HepG2 (cell line): ENCODE results near the gene CXADR. TPM values are rescaled to one million over a fixed set of nuclear protein-coding genes. Genes with fewer than 3 reads are reported as not detected.

ENCODE experiments used
- ATAC-seq: fragments of 200-7000 bp; cut with Tn5 transposase; 3 replicates; pipeline ENCODE4 v1.9.1; 2020; ENCODE audit warnings: mild to moderate bottlenecking, moderate library complexity
- BruUV-seq: library from RNA; stranded (reverse); fragments of 400-500 nt; replicated peaks from 2 replicates; lab custom pipeline; 2021; lab: Mats Ljungman, UMichigan
- CTCF ChIA-PET: fragments of 300-600 bp; formaldehyde crosslinking; extraction: SDS; loops from one replicate; lab custom pipeline; 2021; ENCODE audit warnings: low total read pairs, inconsistent platforms, low intra/inter-chr PET ratio; lab: Yijun Ruan, JAX
- POLR2A ChIA-PET: fragments of 350-600 bp; sonication (Branson Sonifier 250); formaldehyde crosslinking; loops from one replicate; lab custom pipeline; 2020; ENCODE audit warnings: antibody characterized with exemption, inconsistent platforms; lab: Yijun Ruan, JAX
- DNase-seq: peaks from one replicate; pipeline ENCODE4 v3.0.0-alpha.2; 2015; ENCODE audit warnings: low spot score
- FAIRE-seq: peaks from 3 replicates; lab custom pipeline; 2011; peaks lifted over from hg19 to GRCh38; lab: Jason Lieb, UNC
- H2AFZ ChIP-seq: one replicate; pipeline ENCODE4 v1.6.1; 2011; ENCODE audit warnings: low read length, inconsistent platforms
- H3K27ac ChIP-seq: fragments of 300-600 bp; 3 replicates; pipeline ENCODE4 v1.8.0; 2011; ENCODE audit warnings: mixed run types, mild to moderate bottlenecking, mixed read lengths, low read length, inconsistent platforms; ENCODE audit not compliant: insufficient read depth; ENCODE audit errors: extremely low read length
- H3K27me3 ChIP-seq, 2 experiments: fragments of 200-600 bp in 1 of 2; 2 replicates in 1 of 2; 3 replicates in 1 of 2; pipeline versions ENCODE4 v1.6.0 to v1.8.0; 2011; ENCODE audit warnings: low read length in 2 of 2, mild to moderate bottlenecking in 2 of 2, moderate library complexity in 2 of 2, inconsistent platforms in 1 of 2; ENCODE audit not compliant: insufficient read depth in 2 of 2, control insufficient read depth in 1 of 2
- H3K36me3 ChIP-seq, 2 experiments: fragments of 200-600 bp in 1 of 2; replicated peaks in 1 of 2; 2 replicates in 1 of 2; 3 replicates in 1 of 2; pipeline versions ENCODE4 v1.5.1 to v1.8.0; 2011; ENCODE audit warnings: low read length in 2 of 2, inconsistent platforms in 1 of 2; ENCODE audit not compliant: insufficient read depth in 2 of 2, control insufficient read depth in 1 of 2
- H3K4me1 ChIP-seq: 2 replicates; pipeline ENCODE4 v1.5.1; 2012; ENCODE audit warnings: low read length, inconsistent platforms; ENCODE audit not compliant: insufficient read depth
- H3K4me2 ChIP-seq: 2 replicates; pipeline ENCODE4 v1.6.0; 2011; ENCODE audit warnings: low read depth, low read length, inconsistent platforms
- H3K4me3 ChIP-seq, 3 experiments: fragments of 200-600 bp in 1 of 3; sonication (generic), shearing (Covaris generic) in 1 of 3; replicated peaks in 1 of 3; 2 replicates each; pipeline ENCODE4 v1.5.1; 2011 to 2016; ENCODE audit warnings: low read length in 3 of 3, inconsistent platforms in 2 of 3, low read depth in 2 of 3, mild to moderate bottlenecking in 2 of 3, control low read depth in 1 of 3, mixed read lengths in 1 of 3; ENCODE audit not compliant: insufficient read depth in 1 of 3
- H3K79me2 ChIP-seq: one replicate; pipeline ENCODE4 v1.6.1; 2011; ENCODE audit warnings: low read length, inconsistent platforms; ENCODE audit not compliant: insufficient read depth
- H3K9ac ChIP-seq: 2 replicates; pipeline ENCODE4 v1.6.0; 2011; ENCODE audit warnings: mild to moderate bottlenecking, low read depth, low read length, inconsistent platforms; ENCODE audit not compliant: insufficient read depth
- H3K9me3 ChIP-seq: 2 replicates; pipeline ENCODE4 v1.5.1; 2012; ENCODE audit warnings: mild to moderate bottlenecking, low read length
- H4K20me1 ChIP-seq: 2 replicates; pipeline ENCODE4 v1.6.0; 2011; ENCODE audit warnings: inconsistent platforms, mild to moderate bottlenecking, low read length, moderate library complexity; ENCODE audit not compliant: insufficient read depth
- EZH2 ChIP-seq: conservative IDR thresholded peaks from 2 replicates; pipeline ENCODE4 v1.6.1; 2012; ENCODE audit warnings: mild to moderate bottlenecking, low read depth, low read length, moderate library complexity
- MAFF ChIP-seq: IDR thresholded peaks from 2 replicates; pipeline ENCODE4 v1.6.1; 2011; ENCODE audit warnings: low read depth, low read length, improper control_type of control experiment
- MAFK ChIP-seq, 2 experiments: IDR thresholded peaks in 1 of 2; conservative IDR thresholded peaks in 1 of 2; 2 replicates each; pipeline ENCODE4 v1.6.1; 2011; ENCODE audit warnings: improper control_type of control experiment in 2 of 2, low read length in 2 of 2
- TAF15 ChIP-seq: fragments of 200-400 bp; formaldehyde crosslinking; IDR thresholded peaks from one replicate; pipeline ENCODE4 v1.6.1; 2018; ENCODE audit warnings: mild to moderate bottlenecking, low read depth, low read length; ENCODE audit not compliant: poor library complexity, severe bottlenecking
- WGBS: methylation state at CpG from one replicate; pipeline ENCODE4 v1.1.6; 2017; ENCODE audit warnings: low lambda C conversion rate; 5-methylcytosine and 5-hydroxymethylcytosine counted together
- in situ Hi-C: cut with HindIII; loops from 2 replicates; pipeline ENCODE4 v1.10.0; 2017; ENCODE audit warnings: low pct_unique_long_range_greater_than_20kb; ENCODE audit not compliant: extremely low pct_ligation_motif_present
- intact Hi-C: fragments of 100-400 bp; cut with micrococcal nuclease; formaldehyde crosslinking; loops from one replicate; pipeline ENCODE4 v1.10.0; 2022; ENCODE audit not compliant: unreplicated experiment
- polyA plus RNA-seq, 8 experiments: library from polyadenylated mRNA; depleted of rRNA in 3 of 8; stranded (reverse) in 7 of 8; unstranded in 1 of 8; fragments of >200 nt; fragmentation: Illumina TruSeq in 4 of 8; extraction: Trizol in 4 of 8; gene quantifications; 2 replicates each; pipeline versions ENCODE4 v1.2.1 to v1.2.3, GENCODE V29; 2011 to 2016; ENCODE audit warnings: low read depth in 4 of 8, missing spikeins in 1 of 8, mixed read lengths in 1 of 8; ENCODE audit not compliant: insufficient read depth in 1 of 8
- total RNA-seq, 5 experiments: library from RNA; depleted of rRNA; stranded (reverse); fragments of >200 nt; fragmentation: Illumina TruSeq; extraction: Trizol; gene quantifications; 2 replicates each; pipeline ENCODE4 v1.2.3, GENCODE V29; 2016; ENCODE audit warnings: low read depth in 1 of 5
- TF ChIP-seq, protein P1 (sequence below): sonication (generic); formaldehyde crosslinking; conservative IDR thresholded peaks from 2 replicates; pipeline ENCODE4 v1.4.0; 2020; ENCODE audit warnings: missing genetic modification reagents
- TF ChIP-seq, protein P2 (sequence below): sonication (generic); formaldehyde crosslinking; IDR thresholded peaks from 2 replicates; pipeline ENCODE4 v1.8.0; 2022; ENCODE audit warnings: missing genetic modification reagents, mild to moderate bottlenecking, inconsistent platforms, borderline replicate concordance
- TF ChIP-seq, protein P3 (sequence below), 2 experiments: sonication (generic) in 1 of 2; formaldehyde crosslinking in 1 of 2; IDR thresholded peaks; 2 replicates each; pipeline versions ENCODE4 v1.4.0 to v1.6.1; 2018 to 2020; ENCODE audit warnings: missing genetic modification reagents in 2 of 2, borderline replicate concordance in 1 of 2, low read depth in 1 of 2, mild to moderate bottlenecking in 1 of 2, missing biosample characterization in 1 of 2

CXADR gene
- total and polyA plus RNA-seq, 2 of the 13 experiments (the other 11 are each of a cell fraction or from before 2014, with no cell fraction given), result 86.8 to 110 TPM

DNA sequence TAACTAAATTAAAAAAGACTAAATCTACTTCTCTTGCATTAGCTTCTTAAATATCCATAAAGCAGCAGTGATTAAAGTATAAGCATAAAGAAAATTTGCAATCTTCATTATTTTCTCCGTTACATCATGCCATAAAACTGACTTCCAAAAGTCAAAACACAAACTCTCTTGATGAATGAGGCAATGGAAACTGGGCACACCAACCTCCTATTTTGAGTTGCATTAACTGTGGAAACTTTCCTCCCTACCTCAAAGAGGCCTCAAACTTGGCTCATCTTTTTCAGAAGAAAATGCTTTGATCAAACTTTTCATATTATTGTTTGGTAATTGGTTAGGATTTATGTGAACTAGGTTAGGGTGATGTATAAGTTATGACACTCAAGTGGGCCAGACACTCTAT lies 104.0 kb downstream of the CXADR start (continued):
- TF ChIP-seq, protein P1, sequence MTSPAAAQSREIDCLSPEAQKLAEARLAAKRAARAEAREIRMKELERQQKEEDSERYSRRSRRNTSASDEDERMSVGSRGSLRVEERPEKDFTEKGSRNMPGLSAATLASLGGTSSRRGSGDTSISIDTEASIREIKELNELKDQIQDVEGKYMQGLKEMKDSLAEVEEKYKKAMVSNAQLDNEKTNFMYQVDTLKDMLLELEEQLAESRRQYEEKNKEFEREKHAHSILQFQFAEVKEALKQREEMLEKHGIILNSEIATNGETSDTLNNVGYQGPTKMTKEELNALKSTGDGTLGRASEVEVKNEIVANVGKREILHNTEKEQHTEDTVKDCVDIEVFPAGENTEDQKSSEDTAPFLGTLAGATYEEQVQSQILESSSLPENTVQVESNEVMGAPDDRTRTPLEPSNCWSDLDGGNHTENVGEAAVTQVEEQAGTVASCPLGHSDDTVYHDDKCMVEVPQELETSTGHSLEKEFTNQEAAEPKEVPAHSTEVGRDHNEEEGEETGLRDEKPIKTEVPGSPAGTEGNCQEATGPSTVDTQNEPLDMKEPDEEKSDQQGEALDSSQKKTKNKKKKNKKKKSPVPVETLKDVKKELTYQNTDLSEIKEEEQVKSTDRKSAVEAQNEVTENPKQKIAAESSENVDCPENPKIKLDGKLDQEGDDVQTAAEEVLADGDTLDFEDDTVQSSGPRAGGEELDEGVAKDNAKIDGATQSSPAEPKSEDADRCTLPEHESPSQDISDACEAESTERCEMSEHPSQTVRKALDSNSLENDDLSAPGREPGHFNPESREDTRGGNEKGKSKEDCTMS (CRISPR knock-in tag), result no peak
- TF ChIP-seq EZH2 (no peak), TAF15 (no peak)
- TF ChIP-seq, protein P2, sequence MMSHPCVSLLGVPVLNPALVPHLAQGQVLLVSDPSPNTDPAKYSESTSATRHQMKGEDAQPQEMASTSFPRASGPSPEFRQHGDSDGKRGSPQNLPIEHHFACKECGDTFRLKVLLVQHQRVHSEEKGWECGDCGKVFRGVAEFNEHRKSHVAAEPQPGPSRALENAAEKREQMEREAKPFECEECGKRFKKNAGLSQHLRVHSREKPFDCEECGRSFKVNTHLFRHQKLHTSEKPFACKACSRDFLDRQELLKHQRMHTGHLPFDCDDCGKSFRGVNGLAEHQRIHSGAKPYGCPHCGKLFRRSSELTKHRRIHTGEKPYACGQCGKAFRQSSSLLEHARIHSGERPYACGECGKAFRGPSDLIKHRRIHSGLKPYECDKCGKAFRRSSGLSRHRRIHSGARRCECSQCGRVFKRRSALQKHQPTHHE (CRISPR knock-in tag), result no peak

DNA sequence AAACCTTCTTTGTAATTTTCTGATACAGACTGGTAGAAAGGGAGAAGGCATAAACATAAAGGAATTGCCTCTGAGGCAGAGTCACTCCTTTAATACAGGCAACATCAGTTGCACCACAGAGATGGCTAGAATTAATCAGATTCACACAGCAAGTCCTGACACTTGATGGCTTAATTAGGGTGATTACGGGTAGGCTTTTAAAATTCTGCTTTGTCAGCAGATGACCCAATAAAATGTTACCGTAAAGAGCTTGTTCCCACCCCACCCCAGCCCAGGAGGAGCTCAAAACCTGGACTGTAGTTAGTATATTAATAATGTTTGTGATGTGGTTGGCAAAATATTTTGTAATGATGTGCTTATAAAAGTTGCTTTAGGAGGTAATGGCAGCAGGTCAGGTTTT lies 109.2 kb downstream of the CXADR start:
- 0% methylated on average over 2 of the region's 2 CpGs for WGBS
- Histone ChIP-seq H3K4me1 (no peaks in the 10 kb centered on the region), H3K36me3 (no peaks in the 10 kb centered on the region), H3K27ac (no peak overlapping the region), H3K4me3 (no peak overlapping the region), H3K9ac (no peak overlapping the region), H3K4me2 (no peak overlapping the region), H3K27me3 (peaks cover 0 to 1% of the 10 kb centered on the region in 2 experiments; a peak in 1 of 5 replicates), H4K20me1 (no peaks in the 10 kb centered on the region), H2AFZ (no peak overlapping the region), H3K9me3 (no peaks in the 10 kb centered on the region), H3K79me2 (no peaks in the 10 kb centered on the region)
- intact Hi-C loops, result no loop called here
- POLR2A ChIA-PET, result no interaction called here
- no peak for FAIRE-seq
- in situ Hi-C loops, result no loop called here
- TF ChIP-seq MAFF (peak; percentile 63), MAFK (conservative IDR thresholded peaks at IDR 0.05 in 1 of 2, IDR thresholded peaks at IDR 0.05 in 1 of 2; ENCODE audit: low read length in 2 of 2) (peak; percentile 71 to 83)
- TF ChIP-seq, protein P3, sequence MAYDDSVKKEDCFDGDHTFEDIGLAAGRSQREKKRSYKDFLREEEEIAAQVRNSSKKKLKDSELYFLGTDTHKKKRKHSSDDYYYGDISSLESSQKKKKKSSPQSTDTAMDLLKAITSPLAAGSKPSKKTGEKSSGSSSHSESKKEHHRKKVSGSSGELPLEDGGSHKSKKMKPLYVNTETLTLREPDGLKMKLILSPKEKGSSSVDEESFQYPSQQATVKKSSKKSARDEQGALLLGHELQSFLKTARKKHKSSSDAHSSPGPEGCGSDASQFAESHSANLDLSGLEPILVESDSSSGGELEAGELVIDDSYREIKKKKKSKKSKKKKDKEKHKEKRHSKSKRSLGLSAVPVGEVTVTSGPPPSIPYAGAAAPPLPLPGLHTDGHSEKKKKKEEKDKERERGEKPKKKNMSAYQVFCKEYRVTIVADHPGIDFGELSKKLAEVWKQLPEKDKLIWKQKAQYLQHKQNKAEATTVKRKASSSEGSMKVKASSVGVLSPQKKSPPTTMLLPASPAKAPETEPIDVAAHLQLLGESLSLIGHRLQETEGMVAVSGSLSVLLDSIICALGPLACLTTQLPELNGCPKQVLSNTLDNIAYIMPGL (CRISPR knock-in tag; IDR thresholded peaks at IDR 0.05; ENCODE audit: borderline replicate concordance in 1 of 2, low read depth in 1 of 2), result no peak
- BruUV-seq, result no TSS peak
- CTCF ChIA-PET, result no interaction called here
- ATAC-seq, result no peak
- no peak for DNase-seq
